Mesenchymal stem cell (in vitro differentiated cells and primary cell): ENCODE results near the gene PLCB1.

ENCODE experiments used
- DNase-seq: peaks from one replicate; pipeline ENCODE4 v3.0.0-alpha.2; 2013
- H2AFZ ChIP-seq: one replicate; pipeline ENCODE4 v1.6.1; 2013; ENCODE audit warnings: low read depth, mild to moderate bottlenecking, control low read depth, inconsistent platforms, low read length, moderate library complexity
- H2AK5ac ChIP-seq: 2 replicates; pipeline ENCODE4 v1.6.1; 2013; ENCODE audit warnings: low read length, moderate library complexity, mild to moderate bottlenecking, inconsistent platforms; ENCODE audit not compliant: severe bottlenecking
- H2BK120ac ChIP-seq: one replicate; pipeline ENCODE4 v1.6.1; 2013; ENCODE audit warnings: low read depth, mild to moderate bottlenecking, inconsistent platforms, low read length, moderate library complexity
- H2BK12ac ChIP-seq, 2 experiments: one replicate each; pipeline ENCODE4 v1.6.1; 2013; ENCODE audit warnings: inconsistent platforms in 2 of 2, low read length in 2 of 2, mild to moderate bottlenecking in 2 of 2, moderate library complexity in 2 of 2, control low read depth in 1 of 2
- H2BK15ac ChIP-seq: one replicate; pipeline ENCODE4 v1.6.1; 2013; ENCODE audit warnings: mild to moderate bottlenecking, low read depth, inconsistent platforms; ENCODE audit not compliant: poor library complexity, severe bottlenecking
- H2BK5ac ChIP-seq: 2 replicates; pipeline ENCODE4 v1.6.1; 2013; ENCODE audit warnings: low read depth, mild to moderate bottlenecking, low read length, control low read depth, inconsistent platforms; ENCODE audit not compliant: poor library complexity, severe bottlenecking
- H3K14ac ChIP-seq, 2 experiments: one replicate each; pipeline ENCODE4 v1.6.1; 2013; ENCODE audit warnings: inconsistent platforms in 2 of 2, low read length in 2 of 2, control low read depth in 1 of 2, mild to moderate bottlenecking in 1 of 2, moderate library complexity in 1 of 2
- H3K18ac ChIP-seq, 2 experiments: one replicate each; pipeline ENCODE4 v1.6.1; 2013; ENCODE audit warnings: inconsistent platforms in 2 of 2, low read length in 2 of 2, control low read depth in 1 of 2, low read depth in 1 of 2, mild to moderate bottlenecking in 1 of 2
- H3K23ac ChIP-seq, 2 experiments: one replicate each; pipeline ENCODE4 v1.6.1; 2013; ENCODE audit warnings: inconsistent platforms in 2 of 2, low read length in 2 of 2, mild to moderate bottlenecking in 2 of 2, moderate library complexity in 2 of 2, control low read depth in 1 of 2
- H3K27ac ChIP-seq: 2 replicates; pipeline ENCODE4 v1.5.1; 2013; ENCODE audit warnings: mild to moderate bottlenecking, moderate library complexity, low read length, control low read depth, inconsistent platforms; ENCODE audit not compliant: poor library complexity, severe bottlenecking
- H3K27me3 ChIP-seq, 2 experiments: 2 replicates each; pipeline versions ENCODE4 v1.6.1 to v1.7.0; 2013; ENCODE audit warnings: low read length in 2 of 2, mild to moderate bottlenecking in 2 of 2, moderate library complexity in 2 of 2, control low read depth in 1 of 2, inconsistent platforms in 1 of 2; ENCODE audit not compliant: control insufficient read depth in 1 of 2, insufficient read depth in 1 of 2
- H3K36me3 ChIP-seq, 2 experiments: 2 replicates each; pipeline versions ENCODE4 v1.6.1 to v1.7.0; 2013; ENCODE audit warnings: low read length in 2 of 2, control low read depth in 1 of 2, inconsistent platforms in 1 of 2, low read depth in 1 of 2, mild to moderate bottlenecking in 1 of 2; ENCODE audit not compliant: insufficient read depth in 2 of 2, control insufficient read depth in 1 of 2
- H3K4ac ChIP-seq, 2 experiments: one replicate each; pipeline ENCODE4 v1.6.1; 2013; ENCODE audit warnings: inconsistent platforms in 2 of 2, low read length in 2 of 2, mild to moderate bottlenecking in 2 of 2, moderate library complexity in 2 of 2, control low read depth in 1 of 2, low read depth in 1 of 2
- H3K4me1 ChIP-seq: 2 replicates; pipeline ENCODE4 v1.6.1; 2013; ENCODE audit warnings: low read depth, low read length, control low read depth; ENCODE audit not compliant: control insufficient read depth, insufficient read depth
- H3K4me2 ChIP-seq: 2 replicates; pipeline ENCODE4 v1.6.1; 2013; ENCODE audit warnings: low read length, mild to moderate bottlenecking, inconsistent platforms; ENCODE audit not compliant: poor library complexity, severe bottlenecking
- H3K4me3 ChIP-seq, 2 experiments: 2 replicates each; pipeline versions ENCODE4 v1.5.1 to v1.7.0; 2013; ENCODE audit warnings: low read length in 2 of 2, mild to moderate bottlenecking in 2 of 2, control low read depth in 1 of 2, low read depth in 1 of 2; ENCODE audit not compliant: insufficient read depth in 1 of 2
- H3K79me1 ChIP-seq: replicated peaks from 2 replicates; pipeline ENCODE4 v1.6.1; 2013; ENCODE audit warnings: mild to moderate bottlenecking, control low read depth, low read length, inconsistent platforms; ENCODE audit not compliant: poor library complexity, severe bottlenecking
- H3K9ac ChIP-seq: 2 replicates; pipeline ENCODE4 v1.7.0; 2013; ENCODE audit warnings: mild to moderate bottlenecking, low read length, moderate library complexity
- H3K9me3 ChIP-seq: 2 replicates; pipeline ENCODE4 v1.7.0; 2013; ENCODE audit warnings: mild to moderate bottlenecking, low read length; ENCODE audit not compliant: control insufficient read depth
- H4K8ac ChIP-seq: one replicate; pipeline ENCODE4 v1.6.1; 2013; ENCODE audit warnings: inconsistent platforms, mild to moderate bottlenecking, low read length, moderate library complexity
- H4K91ac ChIP-seq: one replicate; pipeline ENCODE4 v1.6.1; 2013; ENCODE audit warnings: mild to moderate bottlenecking, low read length, inconsistent platforms
- WGBS: methylation state at CpG from one replicate; pipeline ENCODE4 v1.1.7; 2013; ENCODE audit warnings: mixed read lengths; 5-methylcytosine and 5-hydroxymethylcytosine counted together

The PLCB1 gene

GRCh38 chr20:8809107-8809953 lies 677.3 kb downstream of the PLCB1 start:
- H2BK120ac ChIP-seq = no peak overlapping the region
- 89% methylated on average over 12 of the region's 14 CpGs for WGBS
- no peak overlapping the region for H3K4me3 ChIP-seq
- peak overlapping the region; percentile 19 for H3K27ac ChIP-seq
- H3K4me1 ChIP-seq = peaks cover 9% of the 10 kb centered on the region
- no peak overlapping the region for H4K8ac ChIP-seq
- no peak overlapping the region for H3K4ac ChIP-seq
- H2AFZ ChIP-seq = no peak overlapping the region
- H2BK15ac ChIP-seq = no peak overlapping the region
- H2AK5ac ChIP-seq = no peak overlapping the region
- DNase-seq = no peak
- no peak overlapping the region for H3K14ac ChIP-seq
- H3K23ac ChIP-seq = no peak overlapping the region
- H3K9ac ChIP-seq = no peak overlapping the region
- H3K18ac ChIP-seq = no peak overlapping the region
- H3K79me1 ChIP-seq = no peaks in the 10 kb centered on the region
- H3K36me3 ChIP-seq = peaks cover 0 to 5% of the 10 kb centered on the region in 2 experiments
- no peaks in the 10 kb centered on the region for H3K9me3 ChIP-seq
- H3K27me3 ChIP-seq = no peaks in the 10 kb centered on the region
- no peak overlapping the region for H4K91ac ChIP-seq
- H2BK12ac ChIP-seq = no peak overlapping the region
- H2BK5ac ChIP-seq = no peak overlapping the region
- H3K4me2 ChIP-seq = no peak overlapping the region

GRCh38 chr20:8811801-8812594 lies 679.9 kb downstream of the PLCB1 start:
- Histone ChIP-seq H2AK5ac (peak overlapping the region; percentile 35), H3K36me3 (no peaks in the 10 kb centered on the region), H3K4ac (no peak overlapping the region), H3K14ac (no peak overlapping the region), H3K18ac (no peak overlapping the region), H2BK15ac (no peak overlapping the region), H4K91ac (no peak overlapping the region), H2AFZ (no peak overlapping the region), H3K4me1 (peaks cover 9% of the 10 kb centered on the region), H3K79me1 (no peaks in the 10 kb centered on the region), H2BK12ac (no peak overlapping the region), H2BK5ac (no peak overlapping the region), H3K4me3 (no peak overlapping the region), H3K27ac (no peak overlapping the region), H3K23ac (no peak overlapping the region), H3K27me3 (no peaks in the 10 kb centered on the region), H3K9ac (no peak overlapping the region), H4K8ac (no peak overlapping the region), H2BK120ac (no peak overlapping the region), H3K4me2 (no peak overlapping the region), H3K9me3 (no peaks in the 10 kb centered on the region)
- 92% methylated on average over 10 of the region's 11 CpGs for WGBS
- no peak for DNase-seq

DNA sequence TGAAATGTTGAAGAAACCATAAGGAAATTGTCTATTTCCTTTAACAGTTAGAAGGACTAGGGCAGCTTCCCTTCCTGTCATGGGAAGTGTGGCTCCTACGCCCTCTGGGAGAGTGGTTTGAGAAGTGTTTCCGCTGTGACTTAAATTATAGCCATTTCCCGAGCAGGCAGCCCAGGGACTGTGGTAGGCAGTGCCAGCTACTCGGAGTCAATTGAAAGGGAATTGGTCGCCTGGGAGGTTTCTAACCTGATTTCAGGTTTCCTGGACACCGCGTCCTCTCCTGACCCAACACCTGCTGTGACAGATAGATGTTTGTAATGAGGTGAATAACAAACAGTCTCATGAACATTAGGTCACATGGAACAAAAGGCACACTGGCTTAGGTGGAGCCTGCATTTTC lies 680.8 kb downstream of the PLCB1 start:
- H3K18ac ChIP-seq = peak overlapping the region in 1 of 2 experiments; percentile 33
- H2AFZ ChIP-seq = no peak overlapping the region
- no peak overlapping the region for H4K8ac ChIP-seq
- H3K23ac ChIP-seq = no peak overlapping the region
- no peak overlapping the region for H3K4me2 ChIP-seq
- H2BK15ac ChIP-seq = no peak overlapping the region
- DNase-seq = no peak
- H3K4me3 ChIP-seq = no peak overlapping the region
- H2BK12ac ChIP-seq = no peak overlapping the region
- H3K4me1 ChIP-seq = peaks cover 9% of the 10 kb centered on the region
- H3K27ac ChIP-seq = no peak overlapping the region
- 60% methylated on average over 5 of the region's 7 CpGs for WGBS
- H3K9me3 ChIP-seq = no peaks in the 10 kb centered on the region
- no peak overlapping the region for H3K9ac ChIP-seq
- H3K4ac ChIP-seq = no peak overlapping the region
- H3K36me3 ChIP-seq = no peaks in the 10 kb centered on the region
- no peaks in the 10 kb centered on the region for H3K79me1 ChIP-seq
- H4K91ac ChIP-seq = no peak overlapping the region
- H2BK5ac ChIP-seq = no peak overlapping the region
- no peak overlapping the region for H3K14ac ChIP-seq
- no peak overlapping the region for H2BK120ac ChIP-seq
- H3K27me3 ChIP-seq = no peaks in the 10 kb centered on the region
- H2AK5ac ChIP-seq = no peak overlapping the region

DNA sequence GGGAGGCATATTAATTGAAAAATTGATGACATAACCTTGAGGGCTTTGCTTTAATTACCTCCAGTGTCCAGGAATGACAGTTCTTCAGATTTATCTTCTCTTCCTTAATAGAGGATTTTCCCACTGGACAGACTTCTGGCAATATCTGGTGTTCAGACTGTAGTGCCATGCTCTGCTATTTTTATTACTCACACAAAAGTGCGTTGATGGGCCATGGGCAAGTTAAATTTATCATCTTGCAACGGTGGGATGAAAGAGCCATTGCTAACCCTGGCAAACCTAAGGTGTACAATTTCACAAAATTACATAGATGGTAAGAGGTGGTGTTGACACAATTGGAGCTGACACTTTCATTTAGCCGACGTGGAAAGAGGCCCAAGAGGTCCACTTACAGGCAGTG lies 683.1 kb downstream of the PLCB1 start:
- Histone ChIP-seq H2BK12ac (no peak overlapping the region), H3K4me1 (peaks cover 3% of the 10 kb centered on the region), H3K9ac (no peak overlapping the region), H4K8ac (no peak overlapping the region), H2BK120ac (no peak overlapping the region), H2BK5ac (no peak overlapping the region), H3K27ac (no peak overlapping the region), H3K4me2 (no peak overlapping the region), H3K18ac (no peak overlapping the region), H2AK5ac (no peak overlapping the region), H3K27me3 (no peaks in the 10 kb centered on the region), H2AFZ (no peak overlapping the region), H3K23ac (no peak overlapping the region), H3K14ac (no peak overlapping the region), H3K36me3 (no peaks in the 10 kb centered on the region), H2BK15ac (no peak overlapping the region), H3K9me3 (no peaks in the 10 kb centered on the region), H4K91ac (no peak overlapping the region), H3K79me1 (no peaks in the 10 kb centered on the region), H3K4ac (no peak overlapping the region), H3K4me3 (no peak overlapping the region)
- no peak for DNase-seq
- WGBS = 100% methylated on average over 3 of the region's 4 CpGs
